Motor neuron (in vitro differentiated cells): ENCODE data around the gene CARD11. TPM values are rescaled to one million over a fixed set of nuclear protein-coding genes. Genes with fewer than 3 reads are reported as not detected.

Experiments
- total RNA-seq, 8 experiments: library from RNA; unstranded; fragments of 300-600 nt; gene quantifications; 2 replicates each; pipeline versions ENCODE4 v1.2.3 to v1.2.4, GENCODE V29; 2022

Gene CARD11
- total RNA-seq, 8 experiments from 2014 or later: 0.05 to 0.91 (median 0.17) TPM; not detected in 2

Other genes with a start within 250 kb of the CARD11 start
- gene GNA12, start 199.6 kb downstream of the CARD11 start, total RNA-seq: 10 to 100 TPM in 7 of 8 experiments, 1 to 10 TPM in 1; 9.7 to 33.3 (median 20.5) TPM